NCI-H1694 treated with DMSO at 0.1 percent for 48 hours (cell line): ENCODE measurements around the gene BAHCC1.
A peak's percentile ranks its signal among the peaks of the same experiment; 100 is the strongest.

ENCODE experiments used
- DNase-seq: peaks from one replicate; lab custom pipeline; 2025; lab: John Stamatoyannopoulos, UW

BAHCC1 gene

DNA sequence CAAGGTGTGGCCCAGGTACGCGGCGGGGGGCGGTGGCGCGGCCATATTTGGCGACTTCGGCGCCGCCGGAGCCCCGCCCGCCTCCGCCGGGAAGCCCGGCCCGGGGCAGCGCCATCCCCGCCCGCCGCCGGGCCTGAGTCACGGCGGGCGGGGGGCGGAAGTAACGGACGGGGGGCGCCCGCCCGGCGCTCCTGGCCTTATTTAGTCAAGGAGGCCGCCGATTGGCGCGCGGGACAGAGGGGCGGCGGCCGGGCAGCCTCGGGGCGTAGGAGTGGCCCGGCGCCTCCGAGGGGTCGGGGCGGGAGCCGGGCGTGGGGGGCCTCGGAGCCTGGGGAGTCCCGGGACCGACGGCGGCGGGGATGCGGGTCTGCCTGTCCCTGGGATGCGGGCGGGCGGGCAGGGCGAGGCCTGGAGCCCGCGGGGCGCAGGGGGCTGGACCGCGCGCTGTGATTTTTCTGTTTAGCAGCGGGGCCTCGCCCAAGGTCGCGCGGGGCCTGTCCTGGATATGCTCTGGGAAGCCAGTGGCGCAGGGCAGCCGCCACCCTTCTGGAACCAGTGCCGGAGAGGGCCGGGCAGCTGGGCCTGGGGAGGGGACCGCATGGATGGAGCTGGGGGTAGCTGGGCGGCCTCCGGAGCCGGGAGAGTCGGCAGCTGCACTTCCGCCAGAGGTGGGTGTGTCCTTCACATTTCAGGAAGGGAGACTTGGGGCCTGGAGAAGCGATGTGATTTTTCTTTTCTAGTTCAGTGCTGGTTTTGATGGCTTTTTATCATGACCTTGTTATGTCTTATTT, 119.7 kb downstream of the BAHCC1 start:
- peak; percentile 37 for DNase-seq

DNA sequence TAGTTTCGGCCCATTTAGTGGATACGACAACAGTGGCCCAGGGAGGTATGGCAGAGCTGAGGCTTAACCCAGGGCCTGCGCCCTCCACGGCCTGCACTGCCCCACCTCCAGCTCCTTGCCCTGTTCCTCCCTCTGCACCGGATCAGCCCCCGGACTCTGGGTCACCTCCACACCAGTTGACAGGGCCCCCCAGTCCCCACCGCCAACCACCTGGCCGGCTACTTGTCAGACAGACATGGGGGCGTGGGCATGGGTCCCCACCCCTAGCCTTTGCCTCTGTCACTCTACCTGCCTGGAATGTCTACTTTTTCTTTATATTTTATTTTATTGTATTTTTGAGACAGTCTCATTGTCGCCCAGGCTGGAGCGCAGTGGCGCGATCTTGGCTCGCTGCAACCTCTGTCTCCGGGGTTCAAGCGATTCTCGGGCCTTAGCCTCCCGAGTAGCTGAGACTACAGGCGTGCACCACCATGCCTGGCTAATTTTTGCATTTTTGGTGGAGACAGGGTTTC, 120.3 kb downstream of the BAHCC1 start:
- DNase-seq, result no peak
